Endothelial cell of umbilical vein (primary cell): ENCODE measurements around the gene THSD4. TPM values are rescaled to one million over a fixed set of nuclear protein-coding genes. Genes with fewer than 3 reads are reported as not detected.
"Not testable (repeated sequence)": the region's sequence is repeated elsewhere in the genome, so short reads cannot be mapped to it uniquely, and the experiment has no call there.

Source experiments
- BruUV-seq: library from RNA; stranded (reverse); fragments of 400-500 nt; replicated peaks from 2 replicates; lab custom pipeline; 2021; lab: Mats Ljungman, UMichigan
- CTCF ChIA-PET: fragments of 300-600, 350-600 bp; sonication (Branson Sonifier 250); formaldehyde crosslinking; loops from one replicate; lab custom pipeline; 2021; ENCODE audit warnings: antibody characterized with exemption, inconsistent platforms; lab: Charles Lee
- POLR2A ChIA-PET: fragments of 300-600, 350-600 bp; sonication (Branson Sonifier 250); formaldehyde crosslinking; loops from one replicate; lab custom pipeline; 2021; ENCODE audit warnings: antibody characterized with exemption, inconsistent platforms; lab: Charles Lee
- DNase-seq: peaks from one replicate; pipeline ENCODE4 v3.0.0-alpha.2; 2011; ENCODE audit warnings: low read depth, low spot score
- FAIRE-seq: peaks from 2 replicates; lab custom pipeline; 2011; peaks lifted over from hg19 to GRCh38; lab: Jason Lieb, UNC
- H2AFZ ChIP-seq: 2 replicates; pipeline ENCODE4 v1.6.0; 2012; ENCODE audit warnings: low read depth, low read length, control low read depth, inconsistent platforms
- H3K27ac ChIP-seq: 2 replicates; pipeline ENCODE4 v1.5.1; 2011; ENCODE audit warnings: low read depth, mild to moderate bottlenecking, control low read depth, low read length, moderate library complexity; ENCODE audit not compliant: insufficient read depth
- H3K27me3 ChIP-seq, 2 experiments: 2 replicates each; pipeline versions ENCODE4 v1.6.0 to v1.6.1; 2011; ENCODE audit warnings: low read length in 2 of 2, mixed read lengths in 1 of 2; ENCODE audit not compliant: control insufficient read depth in 2 of 2, insufficient read depth in 2 of 2
- H3K36me3 ChIP-seq, 2 experiments: 2 replicates in 1 of 2; 3 replicates in 1 of 2; pipeline ENCODE4 v1.5.1; 2011; ENCODE audit warnings: low read length in 2 of 2, mild to moderate bottlenecking in 1 of 2, moderate library complexity in 1 of 2; ENCODE audit not compliant: control insufficient read depth in 2 of 2, insufficient read depth in 2 of 2; ENCODE audit errors: extremely low read depth in 1 of 2
- H3K4me1 ChIP-seq: 3 replicates; pipeline ENCODE4 v1.5.1; 2011; ENCODE audit warnings: mild to moderate bottlenecking, low read length; ENCODE audit not compliant: control insufficient read depth, insufficient read depth; ENCODE audit errors: extremely low read depth
- H3K4me2 ChIP-seq: 2 replicates; pipeline ENCODE4 v1.6.1; 2011; ENCODE audit warnings: low read length, control low read depth, mixed read lengths; ENCODE audit not compliant: insufficient read depth
- H3K4me3 ChIP-seq, 3 experiments: fragments of 200-600 bp in 1 of 3; sonication (generic), shearing (Covaris generic) in 1 of 3; replicated peaks in 1 of 3; 2 replicates each; pipeline ENCODE4 v1.5.1; 2011 to 2016; ENCODE audit warnings: control low read depth in 3 of 3, low read length in 3 of 3, mild to moderate bottlenecking in 2 of 3, inconsistent platforms in 1 of 3, low read depth in 1 of 3, moderate library complexity in 1 of 3; ENCODE audit not compliant: insufficient read depth in 1 of 3
- H3K79me2 ChIP-seq: 2 replicates; pipeline ENCODE4 v1.6.0; 2012; ENCODE audit warnings: low read length, inconsistent platforms; ENCODE audit not compliant: control insufficient read depth, insufficient read depth
- H3K9ac ChIP-seq: replicated peaks from 2 replicates; pipeline ENCODE3; 2011; ENCODE audit warnings: low read length, control low read depth; ENCODE audit not compliant: insufficient read depth; ENCODE audit errors: extremely low read depth
- H3K9me1 ChIP-seq: replicated peaks from 3 replicates; pipeline ENCODE4 v1.6.0; 2011; ENCODE audit warnings: mild to moderate bottlenecking, low read length; ENCODE audit not compliant: control insufficient read depth, insufficient read depth; ENCODE audit errors: extremely low read depth
- H3K9me3 ChIP-seq: replicated peaks from 2 replicates; pipeline ENCODE4 v1.5.1; 2012; ENCODE audit warnings: low read length, inconsistent platforms; ENCODE audit not compliant: control insufficient read depth, insufficient read depth
- H4K20me1 ChIP-seq: replicated peaks from 2 replicates; pipeline ENCODE3; 2011; ENCODE audit warnings: mild to moderate bottlenecking, low read length; ENCODE audit not compliant: control insufficient read depth, insufficient read depth; ENCODE audit errors: extremely low read depth
- JUN ChIP-seq: IDR thresholded peaks from 2 replicates; pipeline ENCODE4 v1.6.1; 2011; ENCODE audit warnings: borderline replicate concordance, low read depth; ENCODE audit not compliant: insufficient read length, insufficient read depth
- POLR2A ChIP-seq: IDR thresholded peaks from 2 replicates; pipeline ENCODE4 v1.6.1; 2012; ENCODE audit warnings: low read depth, mild to moderate bottlenecking, control low read depth, low read length
- dilution Hi-C: fragments of 300-500 bp; cut with MboI; formaldehyde crosslinking; loops from one replicate; pipeline ENCODE4 v1.15.0; 2019; ENCODE audit warnings: low sequenced_read_pairs; ENCODE audit not compliant: extremely low pct_ligation_motif_present
- intact Hi-C: fragments of 100-400 bp; cut with micrococcal nuclease; formaldehyde crosslinking; loops from one replicate; pipeline ENCODE4 v1.10.0; 2022
- polyA plus RNA-seq, 4 experiments: library from polyadenylated mRNA; depleted of rRNA in 3 of 4; stranded (reverse) in 3 of 4; unstranded in 1 of 4; fragments of >200 nt; gene quantifications; 2 replicates each; pipeline versions ENCODE4 v1.2.1 to v1.2.3, GENCODE V29; 2011 to 2012; ENCODE audit warnings: missing spikeins in 1 of 4
- total RNA-seq: library from RNA; stranded (reverse); gene quantifications from 2 replicates; pipeline ENCODE4 v1.2.3, GENCODE V29; 2021

Gene THSD4
- total and polyA plus RNA-seq, 2 donors (not counting 3 experiments of a cell fraction or from before 2014, with no cell fraction given), result 9.9 to 25.4 TPM

DNA sequence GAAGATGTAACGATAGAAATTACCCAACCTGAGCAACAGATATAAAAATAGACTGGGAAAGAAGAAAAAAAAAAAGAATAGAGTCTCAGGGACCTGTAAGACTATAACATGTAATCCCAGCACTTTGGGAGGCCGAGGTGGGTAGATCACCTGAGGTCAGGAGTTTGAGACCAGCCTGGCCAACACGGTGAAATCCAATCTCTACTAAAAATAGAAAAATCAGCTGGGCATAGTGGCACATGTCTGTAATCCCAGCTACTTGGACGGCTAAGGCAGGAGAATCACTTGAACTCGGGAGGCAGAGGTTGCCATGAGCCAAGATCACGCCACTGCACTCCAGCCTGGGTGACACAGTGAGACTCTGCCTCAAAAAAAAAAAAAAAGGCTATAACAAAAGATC lies 12.9 kb downstream of the THSD4 start:
- intact Hi-C loops, result loop anchor here (5.0 kb wide), 1 partner anchor 124 kb away; no protein-coding TSS in a partner anchor

GRCh38 chr15:71128939-71129562 lies 13.8 kb downstream of the THSD4 start:
- CTCF ChIA-PET, result no interaction called here
- no TSS peak for BruUV-seq
- Histone ChIP-seq H3K27me3 (no peaks in the 10 kb centered on the region), H3K36me3 (no peaks in the 10 kb centered on the region), H3K4me2 (no peak overlapping the region), H2AFZ (no peak overlapping the region), H3K9ac (no peak overlapping the region), H3K9me1 (no peaks in the 10 kb centered on the region), H3K4me1 (peaks cover 37% of the 10 kb centered on the region), H4K20me1 (no peaks in the 10 kb centered on the region), H3K27ac (peak overlapping the region; percentile 6), H3K79me2 (no peaks in the 10 kb centered on the region), H3K4me3 (no peak overlapping the region), H3K9me3 (no peaks in the 10 kb centered on the region)
- intact Hi-C loops (loop anchor here (5.0 kb wide), 1 partner anchor 123 kb away; no protein-coding TSS in a partner anchor), dilution Hi-C loops (no loop called here)
- DNase-seq (no peak), FAIRE-seq (peak; percentile 42)
- POLR2A ChIA-PET, result no interaction called here
- no peak for TF ChIP-seq JUN
- no peak for TF ChIP-seq POLR2A

More for the DNA sequence above, 12.9 kb downstream of the THSD4 start:
- H3K4me2 ChIP-seq, POLR2A ChIA-PET, FAIRE-seq, H2AFZ ChIP-seq, BruUV-seq, dilution Hi-C loops, H3K9ac ChIP-seq, H3K79me2 ChIP-seq, H3K27ac ChIP-seq, H4K20me1 ChIP-seq, H3K9me3 ChIP-seq, H3K27me3 ChIP-seq, DNase-seq, H3K36me3 ChIP-seq, H3K4me3 ChIP-seq, H3K9me1 ChIP-seq: not testable (repeated sequence)
- H3K4me1 ChIP-seq, result peaks cover 30% of the 10 kb centered on the region
- CTCF ChIA-PET, result interaction anchor here (1.1 kb wide), 1 partner anchor 19 kb away, joined by 3 read pairs; no protein-coding TSS in a partner anchor
